ENCODE measurements around the gene FOXG1. TPM values are rescaled to one million over a fixed set of nuclear protein-coding genes. Genes with fewer than 3 reads are reported as not detected.
A peak's percentile ranks its signal among the peaks of the same experiment; 100 is the strongest.

The FOXG1 gene
- total RNA-seq: not detected in 2 replicates

DNA sequence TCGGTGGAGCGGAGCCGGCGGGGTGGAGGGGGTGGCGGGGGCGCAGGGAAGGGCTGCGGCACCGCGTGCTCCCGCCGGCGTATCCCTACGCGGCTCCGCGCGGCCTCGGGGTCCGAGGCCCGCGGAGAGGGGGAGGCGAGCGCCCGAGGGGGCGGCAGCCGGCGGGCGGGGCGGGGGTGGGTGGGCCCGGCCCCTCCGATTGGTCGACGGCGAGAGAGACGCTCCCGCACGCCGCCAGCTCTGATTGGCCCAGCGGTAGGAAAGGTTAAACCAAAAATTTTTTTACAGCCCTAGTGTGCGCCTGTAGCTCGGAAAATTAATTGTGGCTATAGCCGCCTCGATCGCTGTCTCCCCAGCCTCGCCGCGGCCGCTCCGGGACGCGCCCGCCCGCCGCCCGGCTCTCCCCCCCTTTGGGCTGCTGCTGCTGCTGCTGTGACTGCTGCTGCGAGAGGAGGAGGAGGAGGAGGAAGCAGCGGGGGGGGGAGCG, at the start of gene FOXG1:
Gene FOXG1 (plus strand): TSS at position 319 of the 487 bp plus-strand sequence. CDS start 493 bp downstream, outside the sequence.
- DNase-seq: no peak

DNA sequence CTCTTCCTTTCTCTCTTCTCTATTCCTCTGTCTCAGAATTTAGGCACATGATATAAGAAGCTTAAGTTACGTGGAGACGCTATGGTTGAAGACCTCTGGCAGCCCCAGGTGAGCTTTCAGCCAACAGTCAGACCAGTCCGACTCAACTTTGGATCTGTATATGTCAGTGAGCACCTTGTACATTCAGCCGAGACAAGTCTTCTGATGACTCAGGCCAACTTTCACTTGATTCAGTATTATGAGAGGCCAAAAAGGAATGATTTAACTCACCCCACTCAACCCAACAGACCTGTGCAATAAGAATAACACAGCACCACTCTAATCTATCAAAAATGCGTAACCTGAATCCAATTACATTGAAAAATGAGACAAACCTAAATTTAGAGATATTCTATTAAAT, 47.5 kb upstream of the FOXG1 start:
- no peak for DNase-seq

DNA sequence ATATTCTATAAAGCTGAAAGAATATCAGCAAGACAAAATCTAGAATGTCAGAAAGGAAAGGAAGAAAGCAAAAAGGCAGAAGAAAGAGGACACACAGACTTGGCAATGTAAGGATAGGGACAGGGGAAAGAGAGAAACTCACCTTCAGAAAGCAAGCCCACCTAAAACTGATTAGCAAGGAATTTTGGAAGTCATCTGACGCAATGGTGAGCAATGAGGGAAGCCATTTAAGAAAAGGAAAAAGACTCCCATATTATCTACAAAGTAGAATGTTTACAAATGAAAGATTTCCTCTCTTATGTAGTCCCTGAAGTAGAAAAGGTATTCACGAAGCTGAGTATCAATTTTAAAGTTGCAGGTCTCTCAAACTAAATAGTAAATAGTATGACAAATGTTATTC, 35.2 kb upstream of the FOXG1 start:
- no peak for DNase-seq

DNA sequence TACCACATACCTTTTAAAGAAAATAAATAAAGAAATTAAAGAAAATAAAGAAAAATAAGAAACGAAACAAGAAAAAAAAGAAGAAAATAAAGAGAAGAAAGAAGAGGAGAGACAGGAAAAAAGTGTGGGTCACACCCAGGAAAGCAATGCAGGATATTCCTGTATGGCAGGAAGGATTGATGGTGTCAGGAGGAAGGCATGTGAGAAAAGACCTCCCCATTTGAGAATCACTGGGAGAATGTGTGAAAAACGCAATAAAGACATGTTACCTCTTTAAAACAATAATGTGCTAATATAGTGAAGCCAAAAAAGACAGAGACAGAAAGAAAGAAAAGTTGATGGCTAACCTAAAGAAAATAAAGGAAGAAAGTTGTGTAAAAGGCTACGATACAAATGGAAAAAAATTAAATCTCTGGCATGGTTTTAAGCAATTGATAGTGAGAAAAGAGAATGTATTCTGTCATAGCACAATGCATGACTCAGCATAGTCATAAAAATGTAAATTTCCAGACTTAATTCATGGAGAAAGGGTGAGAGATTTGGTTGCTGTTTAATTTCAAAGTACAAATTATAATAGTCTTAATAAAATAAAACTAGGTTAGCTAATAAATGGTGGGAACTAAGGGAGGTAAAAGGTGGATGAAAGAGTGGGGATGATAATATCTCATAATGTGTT, 24.3 kb upstream of the FOXG1 start:
- DNase-seq: no peak

DNA sequence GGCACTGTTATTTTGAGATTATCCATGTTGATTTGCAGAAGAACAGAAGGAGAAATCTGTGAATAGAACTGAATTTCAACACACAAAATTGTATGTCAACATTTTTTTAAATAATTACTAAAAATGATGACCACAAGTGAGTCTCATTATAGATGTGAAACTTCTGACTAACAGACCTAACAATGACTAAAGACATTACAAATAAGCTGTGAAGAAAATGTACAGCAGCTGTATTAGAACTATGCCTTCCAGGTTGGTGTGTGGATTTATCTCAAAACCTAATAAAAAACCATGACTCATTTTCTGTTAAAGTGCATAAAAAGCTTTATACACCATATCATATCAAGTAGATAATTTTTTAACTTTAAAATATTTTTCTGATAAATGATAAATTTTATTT, 22.5 kb upstream of the FOXG1 start:
- DNase-seq: no peak

DNA sequence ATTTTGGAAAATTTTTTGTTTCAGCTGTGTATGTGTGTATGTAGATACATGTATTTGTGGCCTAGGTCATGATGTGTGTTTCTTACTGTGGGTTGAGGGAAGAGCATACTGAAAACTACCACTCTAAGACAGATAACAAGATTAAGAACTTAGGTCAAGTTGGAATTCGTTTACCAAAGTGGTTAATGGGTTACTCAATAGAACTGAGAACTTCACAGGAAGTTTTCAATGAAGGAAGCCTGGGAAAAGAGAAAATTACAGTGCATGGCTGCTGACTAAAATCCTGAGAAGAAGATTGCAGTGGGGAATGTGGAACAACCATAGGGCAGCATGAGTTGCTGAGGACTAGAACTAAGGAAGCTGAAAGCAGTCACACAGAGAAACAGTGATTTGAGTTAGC, 21.4 kb upstream of the FOXG1 start:
- DNase-seq: no peak

DNA sequence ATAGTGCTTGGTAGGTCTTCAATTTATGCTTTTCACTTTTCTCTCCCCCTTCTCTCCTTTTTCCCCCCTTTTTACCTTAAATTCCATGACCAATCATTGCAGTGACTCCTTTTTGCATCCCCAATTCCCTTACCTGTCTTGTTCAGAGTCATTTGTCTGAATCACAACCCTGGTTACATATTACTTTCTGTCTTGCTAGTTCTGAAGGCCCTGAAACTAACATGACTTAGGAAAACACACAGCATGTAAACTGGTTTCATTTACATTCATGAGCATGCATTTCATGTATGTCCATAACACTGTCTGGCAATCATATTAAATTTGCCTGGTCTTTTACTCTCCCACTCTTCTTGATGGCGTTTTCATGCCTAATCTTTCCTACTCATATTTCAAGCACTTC, 20.3 kb upstream of the FOXG1 start:
- DNase-seq: no peak

DNA sequence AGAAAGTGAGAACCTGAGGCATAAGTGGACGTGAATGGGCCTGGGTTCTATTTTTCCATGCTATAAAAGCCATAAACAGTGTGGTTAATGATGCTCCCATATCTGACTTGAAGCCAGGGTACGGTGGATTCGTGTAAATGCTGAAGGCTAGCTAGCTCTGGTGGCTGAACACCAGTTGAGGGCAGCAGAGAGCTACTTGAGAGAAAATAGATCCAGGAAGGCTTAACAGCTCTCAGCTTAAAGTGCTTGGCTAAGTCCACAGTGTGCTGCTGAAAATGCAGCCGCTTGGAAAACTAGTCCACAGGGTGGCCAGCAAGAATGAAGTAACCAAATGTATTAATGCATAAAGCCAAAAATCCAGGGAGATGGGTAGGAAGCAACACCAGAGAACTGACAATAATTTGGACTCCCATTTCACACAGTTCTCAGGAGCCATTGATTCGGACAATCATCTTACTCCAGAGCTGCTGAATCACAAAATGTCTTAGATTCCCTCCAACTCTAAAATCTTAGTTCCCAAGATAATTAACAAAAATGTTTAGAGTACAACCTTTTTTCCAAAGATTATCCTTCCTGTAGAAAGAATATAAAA, 15.0 kb upstream of the FOXG1 start:
- peak; percentile 69 for DNase-seq

DNA sequence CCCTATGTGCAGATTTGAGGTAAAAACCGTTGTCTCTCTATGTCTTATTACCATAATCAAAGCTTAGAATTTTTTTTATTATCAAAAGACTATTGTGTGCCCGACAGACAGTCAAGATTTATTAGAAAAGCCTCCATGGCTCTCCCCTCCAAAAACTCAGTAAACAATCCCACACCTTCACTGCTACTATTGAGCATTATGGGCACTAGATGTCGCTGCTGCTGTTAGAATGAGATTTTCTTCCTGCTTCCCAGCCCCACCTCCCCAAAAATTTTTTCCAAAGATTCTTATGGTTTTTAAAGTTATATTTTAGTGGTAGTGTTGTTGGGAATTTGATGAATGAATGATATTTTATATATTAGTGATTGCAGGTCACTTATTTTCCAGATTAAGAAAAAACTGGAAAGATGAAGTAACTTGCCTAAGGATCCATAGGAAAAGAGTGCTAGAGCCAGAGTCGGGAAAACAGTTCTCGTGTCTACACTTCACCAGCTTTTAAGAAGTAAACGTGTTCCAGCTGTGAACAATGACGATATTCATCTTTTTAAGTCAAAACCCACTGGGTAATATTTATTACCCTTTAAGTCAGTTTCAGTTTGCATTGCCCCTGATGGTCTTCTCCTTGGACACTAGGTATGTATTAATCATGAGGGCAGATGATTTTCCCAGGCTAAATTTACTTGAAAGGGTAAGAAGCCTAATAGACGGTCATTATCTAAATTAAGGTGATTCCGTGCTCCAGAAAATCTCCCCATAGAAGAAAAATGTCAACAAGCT, 12.2 kb upstream of the FOXG1 start:
- peak; percentile 70 for DNase-seq

DNA sequence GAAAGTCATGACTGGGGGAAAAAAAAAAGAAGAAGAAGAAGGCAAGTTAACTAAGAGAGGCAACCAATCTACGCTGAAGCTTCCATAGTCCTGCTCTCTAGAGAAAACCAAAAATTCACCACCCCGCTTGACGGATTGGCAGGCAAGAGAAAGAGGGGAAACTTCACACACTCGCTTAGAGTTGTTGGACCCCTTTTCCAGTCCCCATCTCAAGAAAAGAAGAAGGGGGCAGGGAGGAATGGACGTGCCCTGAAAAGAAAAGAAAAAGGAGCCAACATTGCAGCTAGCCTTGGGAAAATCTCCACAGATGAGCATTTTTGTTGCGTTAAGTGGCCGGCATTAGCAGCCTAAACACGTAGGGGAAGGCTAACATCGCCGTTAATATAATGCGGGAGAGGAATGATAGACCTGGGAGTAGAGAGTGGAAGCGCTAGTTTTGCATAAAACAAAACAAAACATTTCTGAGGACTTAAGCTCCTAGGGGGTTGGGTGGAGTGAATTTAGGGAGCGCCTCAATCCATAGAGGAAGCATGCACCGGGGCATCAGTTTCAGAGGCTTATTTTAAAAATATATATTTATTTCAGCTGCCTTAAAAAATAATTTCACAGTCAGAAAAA, 11.3 kb upstream of the FOXG1 start:
- DNase-seq: no peak

DNA sequence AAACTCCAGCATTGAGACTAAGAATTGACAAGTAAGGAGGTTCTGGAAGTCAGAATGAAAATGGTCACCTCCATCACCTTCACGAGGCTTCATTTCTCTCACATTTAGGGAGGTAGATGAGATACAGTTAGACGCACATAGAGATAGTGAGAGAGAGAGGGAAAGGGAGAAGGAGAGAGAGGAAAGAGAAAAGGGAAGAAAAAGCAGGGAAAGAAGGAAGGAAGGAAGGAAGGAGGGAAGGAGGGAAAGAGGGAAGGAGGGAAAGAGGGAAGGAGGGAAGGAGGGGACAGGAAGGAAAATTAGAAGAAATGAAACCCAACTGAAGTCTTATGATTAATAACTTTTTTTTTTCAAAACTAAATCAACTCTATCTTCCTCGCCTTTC, 10.7 kb upstream of the FOXG1 start:
- DNase-seq: no peak

DNA sequence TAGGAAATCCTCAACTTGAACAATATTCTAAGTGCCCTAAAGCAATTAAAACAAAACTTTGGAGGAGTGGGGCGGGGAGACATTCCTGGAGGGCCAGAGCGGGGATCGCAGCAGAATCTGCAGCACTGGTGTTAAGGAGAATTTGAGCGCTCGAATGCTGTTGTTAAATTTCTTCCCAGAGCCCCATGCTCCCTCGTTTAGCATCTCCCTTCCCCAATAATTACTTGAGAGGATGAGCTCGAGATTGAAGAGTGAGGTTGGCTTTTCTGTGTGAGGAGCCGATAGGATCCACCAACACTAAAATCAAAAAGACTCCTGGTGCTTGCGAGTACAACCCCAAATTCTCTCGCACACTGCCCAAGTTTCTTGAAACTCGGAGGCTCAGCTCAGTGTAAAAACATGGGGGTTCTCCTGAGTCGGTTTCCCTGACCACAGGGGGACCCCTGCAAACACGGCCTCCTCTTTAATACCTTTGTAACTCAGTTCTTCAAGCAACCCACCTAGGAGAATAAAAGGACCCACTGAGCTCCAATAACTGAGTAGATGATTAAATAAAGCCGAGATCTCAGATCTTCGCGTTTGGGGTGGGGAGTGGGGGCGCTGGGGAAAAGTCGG, 10.2 kb upstream of the FOXG1 start:
- no peak for DNase-seq

DNA sequence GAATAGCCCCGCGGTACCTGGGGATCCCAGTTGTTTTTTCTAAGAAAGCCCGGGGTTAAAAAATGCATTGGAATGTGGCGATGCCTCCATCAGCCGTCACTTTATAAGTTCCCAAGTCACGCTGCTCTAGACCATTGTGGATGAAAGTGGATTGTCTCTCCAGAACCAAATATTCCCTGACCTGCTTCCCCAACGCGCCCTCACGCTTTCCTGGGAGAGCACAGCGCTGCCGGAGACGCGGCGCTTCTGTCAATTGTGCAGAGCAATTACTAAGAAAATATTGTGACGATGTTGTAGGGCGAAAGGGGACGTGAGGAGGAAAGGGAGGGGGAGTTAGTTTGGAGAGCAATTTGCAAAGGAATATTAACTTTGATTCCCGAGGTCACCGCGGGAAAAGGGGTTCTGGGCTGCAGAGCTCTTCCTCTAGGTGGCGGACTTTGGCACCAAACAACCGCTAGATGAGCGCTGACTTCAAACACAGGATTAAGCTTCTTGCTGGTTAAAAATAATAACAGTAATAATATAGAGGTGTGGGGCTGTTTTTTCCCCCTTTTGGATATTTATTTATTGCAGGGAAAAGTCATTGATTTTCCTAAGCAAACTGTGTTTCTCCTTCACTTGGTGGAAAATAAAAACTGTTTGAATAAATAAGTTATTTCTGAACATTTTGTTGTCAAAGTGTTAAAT, 9.6 kb upstream of the FOXG1 start:
- peak; percentile 72 for DNase-seq

DNA sequence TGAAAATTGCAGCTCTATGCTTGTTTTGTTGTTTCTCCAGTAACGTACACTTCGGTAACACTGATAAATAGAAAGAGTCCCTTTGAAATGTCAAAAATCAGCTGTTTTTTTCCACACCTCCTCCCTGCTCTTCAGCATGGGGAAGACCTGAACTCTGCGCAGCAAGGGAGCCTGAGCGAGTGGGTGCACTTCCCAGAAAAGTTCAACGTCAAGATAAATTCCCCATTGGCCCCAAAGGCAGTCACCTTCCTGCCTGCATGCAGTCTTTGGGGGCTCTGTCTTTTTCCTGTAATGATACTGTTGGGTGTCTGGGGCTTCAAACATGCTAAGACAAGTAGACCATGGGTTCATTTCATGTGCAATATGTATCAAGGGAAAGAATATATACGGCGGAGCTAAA, 8.8 kb upstream of the FOXG1 start:
- no peak for DNase-seq

DNA sequence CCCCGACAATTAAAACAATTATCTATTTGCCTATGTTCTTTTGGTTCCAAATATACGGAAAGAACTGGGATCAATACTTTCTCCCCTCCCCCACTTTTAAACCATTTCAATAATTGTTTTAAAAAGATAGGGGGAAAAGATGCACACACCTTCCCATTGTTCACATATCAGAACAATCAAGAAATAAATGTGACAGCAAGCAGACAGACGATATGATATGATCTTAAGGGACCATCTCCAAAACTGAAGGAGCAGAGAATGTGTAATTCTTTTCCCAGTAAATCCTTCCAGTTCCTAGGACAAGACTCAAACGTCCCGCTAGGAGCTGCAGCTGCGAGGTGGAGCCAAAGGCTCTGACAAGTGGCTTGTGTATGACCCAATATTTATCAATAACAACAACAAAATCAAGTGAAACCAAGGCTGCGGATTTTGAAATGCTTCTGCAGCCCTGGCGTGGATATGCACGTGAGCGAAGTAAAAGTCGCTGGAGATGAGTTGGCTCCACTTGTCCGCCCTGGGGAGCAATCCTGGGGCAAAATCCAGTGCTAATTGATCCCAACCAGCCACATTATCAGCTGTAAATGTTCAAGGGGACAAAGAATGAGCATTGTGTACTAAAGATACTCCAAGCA, 8.2 kb upstream of the FOXG1 start:
- no peak for DNase-seq

DNA sequence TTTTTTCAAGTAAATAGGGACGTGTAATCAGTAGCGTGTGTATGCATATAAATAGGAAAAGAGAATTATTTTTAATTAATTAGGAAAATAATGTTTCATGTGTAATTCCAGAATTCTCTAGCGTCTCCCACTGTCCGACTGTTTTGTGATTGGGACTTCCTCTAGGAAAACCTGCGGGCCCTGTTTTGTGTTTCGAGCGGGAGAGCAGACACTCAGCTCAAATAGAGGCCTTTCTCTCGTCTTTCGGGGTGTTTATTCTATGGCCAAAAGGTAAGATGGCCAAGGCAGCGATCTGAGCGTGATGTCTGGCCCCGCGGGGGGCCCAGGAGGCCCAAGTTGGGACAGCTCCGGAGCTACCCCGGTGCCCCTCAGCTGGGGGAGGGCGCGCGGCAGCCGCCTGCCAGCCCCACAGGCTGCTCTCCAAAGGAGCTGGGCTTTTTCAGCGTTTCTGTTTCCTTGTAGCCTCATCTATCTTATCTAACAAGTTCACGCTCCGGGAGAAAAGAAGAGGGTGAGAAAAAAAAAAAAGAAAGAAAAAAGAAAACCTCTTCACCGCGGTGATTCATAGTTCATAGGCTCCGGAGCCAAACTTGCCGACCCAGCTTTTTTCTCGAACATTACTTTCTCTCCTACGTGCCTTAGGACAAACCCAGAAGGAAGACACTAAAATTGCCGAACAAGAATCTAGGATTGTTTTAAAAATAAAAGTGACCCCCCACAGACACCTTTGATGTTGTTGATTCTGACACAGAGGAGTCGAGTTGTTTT, 7.5 kb upstream of the FOXG1 start:
- no peak for DNase-seq

DNA sequence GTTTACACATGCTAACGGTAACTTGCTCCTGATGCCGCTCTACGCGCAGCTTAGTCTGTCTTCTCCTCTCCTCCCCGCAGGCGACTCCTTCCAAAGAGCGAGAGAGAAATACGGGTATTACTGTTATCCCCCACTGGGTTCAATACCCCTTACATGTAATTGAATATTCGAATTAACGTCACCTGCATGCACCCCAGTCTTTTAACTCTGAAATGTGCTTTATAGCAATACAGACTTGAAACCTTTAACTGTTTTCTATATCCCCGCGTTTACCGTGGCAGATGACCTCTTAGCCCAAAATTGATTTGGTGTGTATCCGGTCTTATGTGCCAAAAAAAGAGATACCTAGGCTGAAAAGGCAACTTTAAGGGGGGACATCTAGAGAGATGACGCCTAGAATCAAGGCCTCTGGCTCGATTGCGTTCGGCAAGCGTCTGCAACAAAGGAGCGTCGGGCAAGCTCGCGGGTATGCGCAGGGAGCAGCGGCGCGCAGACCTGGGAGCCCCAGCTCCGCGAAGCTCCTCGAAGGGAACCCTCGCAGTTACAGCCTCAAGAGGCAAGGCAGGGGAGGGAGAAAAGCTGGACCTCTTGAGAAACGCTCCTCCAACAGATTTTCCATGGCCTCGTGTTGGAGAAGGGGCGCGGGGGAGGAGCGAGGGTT, 6.8 kb upstream of the FOXG1 start:
- no peak for DNase-seq

DNA sequence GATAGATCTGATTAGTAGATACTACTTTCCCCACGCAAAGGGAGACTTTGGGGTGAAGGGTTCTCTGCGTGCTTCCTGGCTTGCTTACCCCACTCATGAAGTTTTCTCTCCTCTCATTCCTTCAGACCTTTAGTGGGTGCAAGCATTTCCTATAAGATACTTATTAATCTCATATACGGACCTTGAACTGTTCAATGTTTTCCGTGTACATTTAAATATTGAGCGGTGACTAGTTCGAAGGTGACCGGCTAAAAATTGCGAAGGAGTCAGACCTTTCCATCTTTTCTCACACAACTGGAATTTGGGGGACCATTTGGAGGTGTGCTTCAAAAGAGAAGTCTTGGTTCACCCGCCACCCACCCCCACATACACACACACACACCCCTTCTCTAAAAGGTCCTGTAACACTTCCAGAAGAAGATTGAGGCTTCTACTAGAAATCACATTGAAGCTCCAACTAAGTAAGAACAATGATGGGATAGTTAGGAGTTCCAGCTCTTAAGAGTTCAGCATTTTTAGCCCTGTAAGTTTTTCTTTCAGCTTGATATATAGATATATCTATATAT, 6.1 kb upstream of the FOXG1 start:
- no peak for DNase-seq

DNA sequence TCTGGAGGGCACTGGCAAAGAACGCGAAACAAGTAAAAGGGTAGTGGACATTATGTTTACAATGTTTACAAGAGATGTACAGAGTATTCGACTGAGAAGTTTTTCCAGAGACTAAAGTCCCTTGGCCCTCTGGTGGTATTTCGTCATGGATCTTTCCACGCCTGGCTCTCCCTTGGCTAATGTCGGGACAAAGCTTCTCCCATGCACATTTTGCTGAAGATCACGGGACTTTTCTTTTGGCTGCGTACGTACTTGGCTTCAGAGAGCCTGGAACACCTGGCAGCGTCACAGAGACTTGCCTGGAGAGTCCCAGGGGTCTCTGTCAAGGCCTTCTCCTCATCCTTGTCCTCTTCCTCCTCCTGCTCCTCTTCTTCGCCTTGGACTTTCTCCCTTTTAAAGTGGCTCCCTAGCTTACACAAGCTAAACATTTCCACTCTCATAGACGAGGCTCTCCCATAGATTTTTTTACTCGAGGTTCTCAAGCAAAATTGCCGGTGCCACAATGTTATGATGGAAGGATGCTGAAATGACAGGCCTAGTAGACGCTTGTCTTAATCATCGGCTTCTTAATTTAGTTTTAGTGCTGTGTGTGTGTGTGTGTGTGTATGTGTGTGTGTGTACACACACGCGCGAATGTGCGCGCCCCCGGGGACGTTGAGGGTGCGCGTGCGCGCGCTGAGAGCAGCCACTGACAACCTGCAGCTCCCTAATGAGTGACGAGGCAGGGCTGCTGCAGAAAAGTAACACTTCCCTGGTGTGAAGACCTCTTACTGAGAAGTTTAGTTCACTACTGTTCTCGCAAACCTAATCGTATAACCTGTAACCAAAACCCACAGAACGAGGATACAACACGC, 4.9 kb upstream of the FOXG1 start:
- DNase-seq: no peak
